Activated CD8-positive, alpha-beta memory T cell treated with anti-CD3 and anti-CD28 coated beads for 4 hours (primary cell): ENCODE measurements around the gene AIDA.
A peak's percentile ranks its signal among the peaks of the same experiment; 100 is the strongest.
"Not testable (repeated sequence)": the region's sequence is repeated elsewhere in the genome, so short reads cannot be mapped to it uniquely, and the experiment has no call there.

ENCODE experiments used
- DNase-seq, 2 donors: peaks; one replicate each; pipeline ENCODE4 v3.0.0-alpha.2; 2020; ENCODE audit warnings: low read depth in 2 of 2

Gene AIDA

GRCh38 chr1:222713091-222713961 lies 1.0 kb upstream of the AIDA start:
- DNase-seq = peak; percentile 85 to 86

- DNase-seq = peak; percentile 22 to 32
These were observed 705 bp downstream of the AIDA start for GRCh38 chr1:222711319-222712252.

GRCh38 chr1:222709700-222710153 lies 2.6 kb downstream of the AIDA start:
- no peak for DNase-seq

DNA sequence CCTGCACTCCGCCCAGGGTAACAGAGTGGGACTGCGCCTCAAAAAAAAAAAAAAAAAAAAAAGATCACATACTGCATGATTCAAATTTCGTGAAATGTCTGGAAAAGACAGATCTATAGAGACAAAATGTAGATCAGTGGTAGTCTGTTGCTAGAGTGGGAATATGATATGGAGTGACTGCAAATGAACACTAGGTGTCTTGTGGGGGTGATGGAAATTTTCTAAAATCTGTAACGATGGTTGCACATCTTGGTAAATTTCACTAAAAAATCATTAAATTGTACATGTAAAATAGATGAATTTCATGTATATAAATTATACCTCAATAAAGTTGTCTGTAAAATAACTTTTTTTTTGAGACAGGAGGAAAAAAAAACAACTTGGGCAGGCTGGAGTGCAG lies 5.5 kb downstream of the AIDA start:
- DNase-seq = no peak

DNA sequence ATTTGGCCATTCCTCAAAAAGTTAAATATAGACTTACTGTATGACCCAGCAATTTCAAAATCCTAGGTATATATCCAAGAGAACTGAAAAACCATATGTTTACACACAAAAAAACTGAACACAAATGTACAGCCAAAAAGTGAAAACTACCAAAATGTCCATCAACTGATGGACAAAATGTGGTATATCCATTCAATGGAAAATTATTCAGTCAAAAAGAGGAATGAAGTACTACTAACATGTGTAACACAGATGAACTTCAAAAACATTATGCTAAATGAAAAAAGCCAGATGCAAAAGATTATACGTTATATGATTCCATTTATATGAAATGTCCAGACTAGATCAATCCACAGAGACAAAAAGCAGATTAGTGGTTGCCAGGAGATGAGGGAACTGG lies 8.0 kb downstream of the AIDA start:
- DNase-seq = no peak

GRCh38 chr1:222702210-222702609 lies 10.1 kb downstream of the AIDA start:
- DNase-seq = no peak

DNA sequence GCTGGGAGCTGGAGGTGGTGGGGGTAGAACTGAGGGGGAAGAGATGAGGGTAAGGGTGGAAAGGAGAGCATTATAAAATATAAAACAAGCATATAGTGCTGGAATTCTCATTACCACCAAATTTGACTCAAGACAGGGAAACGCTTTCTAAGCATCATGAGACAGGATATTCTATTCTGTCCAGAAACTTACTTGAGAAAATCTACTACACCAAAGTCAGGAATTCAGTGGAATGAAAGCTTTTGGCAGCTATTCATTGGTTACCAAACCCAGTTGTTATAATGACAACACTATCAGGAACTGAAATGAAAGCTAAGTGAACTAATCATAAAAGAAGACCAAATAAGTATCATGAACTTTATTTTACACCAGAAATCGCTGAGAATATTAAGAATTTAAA lies 14.5 kb downstream of the AIDA start:
- no peak for DNase-seq

DNA sequence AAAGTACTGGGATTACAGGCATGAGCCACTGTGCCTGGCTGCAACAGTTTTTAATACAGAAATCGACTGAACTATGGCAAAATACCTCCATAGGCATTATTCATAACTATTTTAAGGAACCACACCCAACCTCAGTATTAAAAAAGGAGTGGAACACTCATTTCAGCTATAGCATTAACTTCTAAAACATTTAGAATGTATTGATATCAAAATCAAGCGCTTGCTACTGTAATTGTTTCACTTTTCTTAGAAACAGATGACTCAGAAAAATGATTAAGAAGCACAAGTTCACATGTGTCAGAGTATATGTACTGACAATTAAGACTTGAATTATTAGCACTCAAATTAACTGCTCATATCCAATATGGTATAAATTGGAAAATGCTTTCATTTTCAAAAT lies 15.1 kb downstream of the AIDA start:
- no peak for DNase-seq

DNA sequence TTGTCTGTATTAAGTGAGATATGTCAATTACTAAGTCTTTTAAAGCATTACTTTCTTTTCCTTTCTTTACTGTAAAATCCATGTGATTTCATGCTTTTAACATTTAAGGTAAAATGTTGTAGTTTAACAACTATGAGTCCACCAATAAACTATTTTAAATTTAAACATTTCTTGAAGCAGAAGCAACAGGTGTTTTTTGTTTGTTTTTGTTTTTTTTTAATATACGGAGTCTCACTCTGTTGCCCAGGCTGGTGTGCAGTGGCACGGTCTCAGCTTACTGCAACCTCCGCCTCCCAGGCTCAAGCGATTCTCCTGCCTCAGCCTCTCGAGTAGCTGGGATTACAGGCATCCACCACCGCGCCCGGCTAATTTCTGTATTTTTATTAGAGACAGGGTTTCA lies 15.6 kb downstream of the AIDA start:
- no peak for DNase-seq

DNA sequence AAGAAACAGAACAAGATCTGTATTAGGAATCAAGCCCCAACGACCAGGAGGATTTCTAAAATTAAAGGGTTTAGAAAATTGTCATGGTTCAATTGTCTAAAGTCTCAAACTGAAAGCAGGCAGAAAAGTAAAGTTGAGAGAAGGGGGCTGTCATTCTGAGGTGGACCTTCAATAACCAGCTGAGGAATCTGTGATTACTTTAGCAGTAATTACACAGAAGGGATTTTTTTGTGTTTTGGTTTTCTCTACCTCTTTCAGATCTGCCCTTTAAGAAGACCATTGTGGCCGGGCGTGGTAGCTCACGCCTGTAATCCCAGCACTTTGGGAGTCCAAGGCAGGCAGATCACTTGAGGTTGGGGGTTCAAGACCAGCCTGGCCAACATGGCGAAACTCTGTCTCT lies 17.4 kb downstream of the AIDA start:
- no peak for DNase-seq

DNA sequence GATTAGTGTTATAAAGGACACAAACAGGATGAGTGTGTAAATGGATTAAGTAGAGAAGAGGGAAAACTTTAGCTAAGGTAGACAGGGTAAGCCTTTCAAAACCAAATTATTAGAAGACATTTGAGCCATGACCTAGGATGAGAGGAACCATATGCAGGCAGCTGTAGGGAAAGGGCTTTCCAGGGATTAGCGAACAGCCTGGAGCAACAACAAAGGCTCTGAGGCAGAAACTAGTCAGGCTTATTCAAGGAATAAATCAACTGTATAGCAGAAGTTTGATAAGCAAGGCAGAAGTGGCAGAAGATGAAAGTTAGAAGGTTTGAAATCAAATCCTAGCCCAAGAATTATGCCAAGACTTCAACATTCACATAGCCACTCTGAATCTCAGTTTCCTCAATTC lies 21.3 kb downstream of the AIDA start:
- DNase-seq = no peak

GRCh38 chr1:222680080-222680479 lies 32.2 kb downstream of the AIDA start:
- DNase-seq = no peak

DNA sequence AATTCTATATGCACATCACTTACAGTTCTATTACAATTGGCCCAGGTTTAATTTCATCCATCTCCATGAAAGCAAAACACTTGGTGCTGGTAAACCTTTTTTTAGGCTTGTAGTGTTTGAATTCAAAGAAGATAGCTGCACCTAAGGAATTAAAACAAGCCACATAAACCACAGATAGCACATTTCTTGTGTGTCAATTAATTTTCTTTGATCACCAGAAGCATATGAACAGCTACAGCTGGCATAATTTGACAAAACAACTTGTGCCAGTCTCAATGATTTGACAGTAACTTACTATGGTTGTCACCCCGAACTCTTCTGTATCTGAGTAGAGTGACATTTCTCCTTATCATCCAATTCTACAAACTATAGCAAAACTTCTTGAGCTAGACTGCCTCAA lies 42.2 kb downstream of the AIDA start:
- no peak for DNase-seq

DNA sequence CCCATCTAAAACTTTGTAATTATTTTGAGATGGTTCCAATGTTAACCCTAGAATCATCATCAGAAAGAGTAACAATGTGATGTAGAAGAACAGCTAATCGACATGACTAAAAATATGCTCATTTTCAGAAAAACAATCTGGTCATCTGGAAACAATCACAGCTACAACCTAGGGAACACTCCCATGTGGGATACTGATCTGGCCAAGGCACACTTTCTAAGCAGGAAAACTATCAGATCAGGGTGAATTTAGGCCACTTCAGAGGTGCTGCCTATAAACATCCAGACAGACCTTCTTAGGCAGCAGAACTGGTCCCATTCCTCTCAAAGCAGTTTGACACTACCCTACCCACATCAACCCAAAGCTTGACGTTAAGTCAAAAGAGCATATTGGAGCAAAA lies 43.2 kb downstream of the AIDA start:
- not testable (repeated sequence) for DNase-seq

DNA sequence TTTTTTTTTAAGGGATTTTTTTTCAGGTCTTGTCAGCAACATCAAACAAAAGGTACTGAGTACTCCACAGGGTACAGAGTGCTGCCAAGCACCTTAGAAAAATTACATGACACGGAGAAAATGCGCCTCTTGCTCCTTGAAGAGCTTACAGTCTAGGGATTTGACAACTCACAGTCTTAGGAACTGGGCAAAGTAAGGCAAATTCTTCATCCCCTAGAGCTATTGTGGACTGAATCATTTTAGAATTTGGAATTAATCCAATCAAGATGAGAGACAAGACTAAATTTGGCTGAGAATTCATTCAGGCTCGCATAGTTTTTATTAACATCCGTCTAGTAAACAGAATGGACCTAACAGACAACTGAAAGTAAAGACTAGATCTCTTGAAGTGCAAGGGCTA lies 44.1 kb downstream of the AIDA start:
- DNase-seq = not testable (repeated sequence)

GRCh38 chr1:222665964-222666363 lies 46.3 kb downstream of the AIDA start:
- no peak for DNase-seq

GRCh38 chr1:222663431-222663934 lies 48.8 kb downstream of the AIDA start:
- no peak for DNase-seq

GRCh38 chr1:222657899-222658298 lies 54.4 kb downstream of the AIDA start:
- DNase-seq = no peak

- no peak for DNase-seq
These were observed 55.7 kb downstream of the AIDA start for GRCh38 chr1:222656391-222657155.

GRCh38 chr1:222654849-222655248 lies 57.4 kb downstream of the AIDA start:
- DNase-seq = peak; percentile 39 to 68

GRCh38 chr1:222653178-222653827 lies 59.0 kb downstream of the AIDA start:
- no peak for DNase-seq
